NOMO-1 (cell line): Measurements from ENCODE around the gene OSGIN1.
A peak's percentile ranks its signal among the peaks of the same experiment; 100 is the strongest.

Source experiments
- DNase-seq, 2 experiments: peaks; one replicate each; lab custom pipeline; 2025; ENCODE audit not compliant: unreplicated experiment in 2 of 2; lab: John Stamatoyannopoulos, UW

Gene OSGIN1

DNA sequence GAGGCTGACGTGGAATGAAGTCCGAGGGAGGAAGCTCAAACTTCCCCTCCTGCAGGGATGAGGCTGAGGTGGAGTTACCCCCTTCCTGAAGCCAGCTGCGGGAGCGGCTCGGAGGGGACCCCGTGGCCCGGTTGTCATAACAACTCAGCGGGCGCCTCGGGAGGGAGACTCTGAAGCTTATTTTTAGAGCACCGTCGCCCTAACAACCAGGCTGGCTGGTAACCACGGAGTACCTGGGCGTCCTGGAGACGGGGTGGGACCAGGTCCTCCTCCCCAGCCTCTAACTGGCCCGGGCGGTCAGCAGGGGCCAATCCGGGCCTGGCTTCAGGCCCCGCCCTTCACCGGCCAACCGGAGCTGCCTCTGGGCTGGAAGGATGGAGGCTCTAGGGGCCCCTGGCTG lies 42.7 kb downstream of the OSGIN1 start:
- no peak for DNase-seq

DNA sequence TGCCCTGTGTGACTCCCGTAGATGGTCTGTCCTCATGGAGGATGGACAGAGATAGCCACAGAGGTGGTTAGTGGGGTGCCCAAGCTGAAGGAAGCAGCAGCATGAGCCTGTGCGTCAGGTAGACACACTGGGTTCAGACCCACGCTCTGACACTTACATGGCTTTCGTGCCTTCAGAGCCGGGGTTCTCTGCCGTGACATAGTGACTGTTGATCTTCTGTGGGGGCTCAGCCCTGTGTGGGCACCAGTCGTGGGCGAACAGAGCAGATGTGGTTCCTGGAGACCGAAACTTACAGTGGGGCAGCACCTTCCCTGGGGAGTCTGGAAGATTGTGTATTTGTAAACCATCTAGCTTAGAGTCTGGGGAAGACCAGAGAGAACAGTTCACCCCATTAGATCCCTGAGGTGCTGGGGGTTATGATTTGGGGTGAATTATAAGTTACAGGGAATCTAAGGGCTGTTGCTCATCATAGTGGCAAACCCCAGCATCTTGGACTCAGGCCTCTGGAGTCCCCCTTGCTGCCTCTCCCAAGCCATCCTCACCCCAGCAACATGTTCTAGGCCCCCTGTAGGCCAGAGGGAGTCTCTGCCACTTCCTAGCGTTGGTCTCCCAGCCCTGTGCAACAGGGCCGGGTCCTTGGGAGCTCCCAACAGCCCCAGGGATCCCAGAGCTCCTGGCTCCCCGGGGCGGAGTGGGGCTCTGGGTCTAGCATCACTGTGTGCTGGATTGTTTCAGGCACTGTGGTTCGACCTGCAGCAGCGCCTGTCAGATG lies 43.6 kb downstream of the OSGIN1 start:
- no peak for DNase-seq

DNA sequence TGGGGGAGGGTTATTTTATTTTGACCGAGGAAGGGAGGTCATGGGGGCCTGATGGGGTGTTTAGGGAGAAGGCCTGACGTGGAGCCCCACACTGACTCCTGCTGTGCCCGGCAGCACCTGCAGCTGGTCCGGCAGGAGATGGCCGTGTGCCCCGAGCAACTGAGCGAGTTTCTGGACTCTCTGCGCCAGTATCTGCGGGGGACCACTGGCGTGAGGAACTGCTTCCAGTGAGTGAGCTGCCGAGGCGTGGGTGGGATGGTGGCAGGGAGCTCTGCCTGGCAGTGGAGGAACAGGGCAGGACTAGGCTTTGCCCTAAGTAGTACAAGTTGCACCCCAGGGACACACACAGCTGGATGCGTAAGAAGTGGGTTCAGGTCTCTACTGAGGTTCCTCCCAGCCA lies 45.1 kb downstream of the OSGIN1 start:
- no peak for DNase-seq

DNA sequence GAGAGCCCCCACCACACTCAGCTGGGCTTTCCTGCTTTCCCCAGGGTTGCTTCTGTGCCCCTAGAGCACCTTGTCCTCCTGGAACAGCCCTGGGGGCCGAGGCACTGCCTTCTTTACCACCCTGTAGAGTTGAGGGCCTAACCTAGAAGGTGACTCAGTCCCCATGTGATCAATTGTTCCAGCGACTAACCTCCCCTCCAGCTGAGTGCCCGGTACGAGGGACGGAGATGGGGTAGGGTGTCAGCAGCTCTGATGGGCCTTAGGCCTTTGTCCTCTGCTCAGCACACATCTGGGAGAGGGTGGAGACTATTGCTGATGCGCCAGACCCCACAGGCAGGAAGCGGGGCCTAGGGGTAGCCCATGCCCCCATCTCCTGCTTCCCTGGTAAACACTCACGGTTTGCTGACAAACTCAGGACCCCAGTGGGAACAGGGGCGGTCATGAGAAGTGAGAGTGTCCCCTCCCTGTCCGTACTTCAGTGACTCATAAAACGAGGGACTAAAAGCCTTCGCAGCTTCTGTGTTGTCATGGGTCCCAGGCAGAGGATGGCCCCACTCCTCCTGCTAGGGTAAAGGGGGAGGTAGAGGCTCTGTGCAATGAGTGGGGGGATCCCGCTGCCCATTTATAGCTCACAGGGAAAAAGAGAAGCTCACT lies 48.1 kb downstream of the OSGIN1 start:
- DNase-seq, result no peak

DNA sequence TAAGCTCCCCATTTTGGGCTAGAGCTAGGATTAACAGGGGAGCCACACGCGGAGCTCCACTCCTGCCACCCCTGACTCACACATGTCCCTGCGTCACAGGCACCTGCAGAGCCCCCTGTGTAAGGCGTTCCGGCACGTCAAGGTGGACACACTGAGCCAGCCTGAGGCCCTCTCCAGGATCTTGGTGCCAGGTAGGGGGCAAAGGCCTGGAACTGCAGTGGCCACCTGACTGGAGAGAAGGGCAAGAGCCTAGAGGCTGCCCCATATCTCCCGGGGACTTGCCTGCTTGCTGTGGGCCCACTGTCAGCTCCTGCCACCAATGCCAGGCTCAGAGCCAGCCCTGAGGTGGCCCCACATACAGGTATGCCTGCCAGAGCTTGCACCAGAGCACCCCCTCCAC lies 48.7 kb downstream of the OSGIN1 start:
- no peak for DNase-seq

DNA sequence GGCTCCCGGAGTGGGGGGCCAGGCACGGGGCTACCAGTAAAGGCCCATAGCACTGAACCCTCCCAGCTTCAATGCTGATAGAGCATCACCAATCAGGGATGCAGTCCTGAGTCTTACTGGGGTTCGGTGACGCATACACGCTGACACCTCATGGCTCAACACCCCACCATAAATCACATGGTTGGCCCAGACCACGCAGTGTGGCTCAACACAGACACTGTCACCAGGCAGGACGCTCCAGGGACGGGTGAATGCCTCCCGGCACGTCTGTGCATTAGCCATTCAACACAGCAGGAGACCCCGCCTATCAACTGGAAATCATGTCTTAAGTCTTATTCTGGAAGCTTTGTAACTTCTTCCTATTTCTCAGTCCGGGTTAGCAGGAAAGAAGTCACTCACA lies 50.0 kb downstream of the OSGIN1 start:
- no peak for DNase-seq

DNA sequence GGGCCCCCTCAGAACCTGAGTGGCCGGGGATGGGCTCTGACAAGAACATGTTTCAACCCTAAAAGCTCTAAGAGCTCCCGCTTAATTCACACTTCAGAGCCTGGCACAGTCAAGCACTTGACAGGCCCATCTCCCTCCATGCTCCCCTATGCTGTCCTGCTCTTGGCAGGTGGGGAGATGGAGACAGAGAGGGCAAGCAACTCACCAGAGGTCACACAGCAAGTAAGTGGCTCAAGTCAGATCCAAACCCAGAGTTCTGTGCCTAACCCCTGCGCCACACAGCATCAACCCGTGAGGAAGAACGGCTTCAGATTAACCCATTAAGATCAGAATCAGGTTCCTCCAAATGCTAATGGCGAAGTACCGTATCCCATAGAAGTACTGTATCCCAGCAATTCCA lies 51.4 kb downstream of the OSGIN1 start:
- DNase-seq, result no peak

DNA sequence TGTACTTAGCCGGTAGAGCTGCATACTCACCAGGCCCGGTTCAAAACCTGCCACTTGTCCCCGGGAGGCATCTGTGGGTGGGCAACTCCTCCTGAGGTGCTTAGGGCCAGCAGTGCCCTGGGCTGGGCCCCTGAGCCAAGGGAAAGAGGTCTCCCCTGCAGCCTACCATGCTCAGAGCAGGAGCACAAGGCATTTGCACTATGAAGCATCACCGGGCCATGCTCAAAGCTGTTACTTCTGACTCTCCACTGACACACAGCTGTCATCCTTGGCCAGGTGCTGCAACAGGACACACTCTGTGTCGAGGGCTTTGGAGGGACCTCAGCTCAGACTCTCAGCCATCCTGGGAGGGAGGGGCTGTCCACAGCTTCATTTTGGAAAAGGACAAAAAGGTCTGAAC lies 52.4 kb downstream of the OSGIN1 start:
- DNase-seq, result no peak

DNA sequence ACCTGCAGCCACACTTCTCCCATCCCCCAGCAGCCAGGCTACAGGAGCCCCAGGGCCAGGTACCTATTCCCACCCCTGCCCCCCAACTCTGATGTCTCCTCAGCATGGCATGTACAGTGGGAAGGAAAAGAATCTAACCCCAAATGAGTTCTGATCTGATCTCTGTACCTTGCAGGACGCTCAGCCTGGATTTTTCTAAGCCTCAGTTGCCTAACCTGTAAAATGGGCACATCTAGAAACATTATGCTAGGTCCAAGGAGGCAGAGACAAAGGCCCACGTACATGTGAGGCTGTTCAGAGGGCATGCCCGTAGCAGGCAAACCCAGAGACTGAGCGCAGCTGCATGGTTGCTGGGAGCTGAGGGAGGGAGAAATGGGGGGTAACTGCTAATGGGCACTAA lies 54.5 kb downstream of the OSGIN1 start:
- DNase-seq, result no peak

DNA sequence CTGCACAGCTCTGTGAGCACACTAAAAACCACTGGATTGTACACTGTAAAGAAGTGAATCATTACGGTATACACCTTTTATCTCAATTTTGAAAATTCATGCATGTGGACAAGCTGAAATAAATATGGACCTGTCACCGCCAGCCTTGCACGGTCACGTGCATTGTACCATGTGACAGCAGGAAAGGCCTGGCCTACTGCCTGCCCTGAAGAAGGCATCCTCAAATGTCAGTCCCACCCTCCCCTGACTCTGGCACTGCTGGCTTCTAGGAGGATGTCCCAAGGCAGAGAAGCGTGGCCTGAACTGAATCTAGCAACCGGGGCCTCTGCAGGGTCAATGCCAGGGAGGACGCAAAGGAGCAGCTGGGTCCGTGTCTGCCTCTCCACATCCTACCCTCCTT lies 54.9 kb downstream of the OSGIN1 start:
- no peak for DNase-seq

DNA sequence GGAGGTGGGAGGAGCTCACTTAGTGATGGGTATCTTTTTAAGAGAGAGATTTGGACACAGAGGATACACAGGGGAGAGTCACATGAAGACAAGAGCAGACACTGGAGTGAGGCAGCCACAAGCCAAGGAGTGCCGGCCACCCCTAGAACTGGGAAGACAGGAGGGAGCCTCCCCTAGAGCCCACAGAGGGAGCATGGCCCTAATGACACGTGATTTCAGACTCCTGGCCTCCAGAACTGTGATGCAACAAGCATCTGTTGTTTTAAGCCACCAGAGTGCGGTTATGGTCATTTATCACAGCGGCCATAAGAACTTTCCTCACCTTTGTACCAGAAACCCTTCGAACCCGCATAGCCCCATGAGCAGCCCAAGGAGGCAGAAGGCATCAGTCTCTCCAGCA lies 56.2 kb downstream of the OSGIN1 start:
- DNase-seq, result no peak

DNA sequence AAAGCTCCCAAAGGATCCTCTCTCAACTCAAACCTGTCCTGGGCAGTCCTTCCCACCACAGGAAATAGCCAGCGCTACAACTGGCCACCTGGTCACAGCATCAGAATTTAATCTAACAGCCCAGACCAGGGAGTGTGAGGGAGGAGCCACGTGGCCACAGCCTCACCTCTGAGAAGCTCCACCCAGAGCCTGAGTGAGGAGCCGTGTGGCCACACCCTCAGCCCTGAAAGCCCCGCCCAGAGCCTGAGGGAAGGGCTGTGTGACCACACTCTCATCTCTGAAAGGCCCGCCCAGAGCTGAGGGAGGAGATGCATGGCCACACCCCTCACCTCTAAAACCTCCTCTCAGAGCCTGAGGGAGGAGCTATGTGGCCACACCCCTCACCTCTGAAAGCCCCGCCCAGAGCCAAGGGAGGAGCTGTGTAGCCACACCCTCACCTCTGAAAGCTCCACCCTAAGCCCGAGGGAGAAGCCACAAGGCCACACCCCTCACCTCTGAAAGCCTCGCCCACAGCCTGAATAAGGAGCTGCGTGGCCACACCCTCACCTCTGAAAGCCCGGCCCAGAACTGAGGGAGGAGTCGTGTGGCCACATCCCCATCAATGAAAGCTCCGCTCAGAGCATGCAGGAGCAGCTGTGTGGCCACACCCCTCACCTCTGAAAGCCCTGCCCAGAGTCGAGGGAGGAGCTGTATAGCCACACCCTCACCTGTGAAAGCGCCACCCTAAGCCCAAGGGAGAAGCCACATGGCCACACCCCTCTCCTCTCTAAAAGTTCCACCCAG lies 60.9 kb downstream of the OSGIN1 start:
- peak; percentile 38 to 41 for DNase-seq

DNA sequence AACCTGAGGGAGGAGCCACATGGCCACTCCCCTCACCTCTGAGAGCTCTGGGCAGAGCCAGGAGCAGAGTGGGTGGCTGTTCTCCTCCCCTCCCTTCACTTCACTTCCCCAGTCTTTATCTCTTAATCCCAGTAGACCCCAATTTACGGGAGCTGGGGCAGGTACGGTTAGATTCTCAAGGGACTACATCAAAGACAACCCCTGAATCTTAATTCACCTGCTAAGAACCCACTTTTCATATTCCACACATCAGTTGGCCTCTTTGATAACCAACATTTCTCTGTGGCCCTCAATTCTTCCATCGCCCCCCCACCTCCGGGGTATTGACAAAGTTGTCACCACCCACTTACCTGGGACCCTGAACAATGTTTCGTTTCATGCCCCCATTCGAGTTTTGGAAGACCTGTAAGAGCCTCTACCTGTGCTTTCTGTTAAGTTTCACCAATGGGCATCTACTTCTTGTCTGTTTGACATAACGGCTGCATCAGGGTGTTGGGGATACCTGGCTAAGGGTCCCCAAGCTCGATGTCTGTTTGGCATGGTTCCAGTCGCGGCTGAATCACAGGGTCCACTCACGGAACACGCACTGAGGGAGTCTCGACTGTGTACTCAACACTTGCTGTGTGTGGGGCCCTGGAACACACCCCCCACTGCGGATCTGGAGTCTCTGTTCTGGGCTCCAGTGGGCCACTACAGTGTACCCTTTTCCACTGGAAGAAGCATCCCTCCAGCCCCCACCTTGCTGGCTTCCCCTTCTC lies 61.7 kb downstream of the OSGIN1 start:
- no peak for DNase-seq

DNA sequence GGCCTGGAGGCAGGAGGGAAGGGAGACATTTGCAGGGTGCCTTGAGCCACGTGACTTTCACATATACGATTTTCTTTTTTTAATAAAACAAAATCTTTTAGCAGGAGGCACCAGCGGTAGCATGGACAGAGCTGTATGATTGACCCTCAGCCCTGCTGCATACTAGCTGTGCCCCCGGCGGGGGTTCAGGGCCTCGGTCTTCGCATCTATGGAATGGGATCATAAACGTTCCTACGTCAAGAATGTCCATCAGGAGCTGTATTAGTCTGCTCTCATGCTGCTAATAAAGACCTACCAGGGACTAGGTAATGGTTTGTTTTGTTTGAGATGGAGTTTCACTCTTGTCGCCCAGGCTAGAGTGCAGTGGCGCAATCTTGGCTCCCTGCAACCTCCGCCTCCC lies 62.4 kb downstream of the OSGIN1 start:
- DNase-seq, result no peak
